ENCODE data around the gene SPATA17. TPM values are rescaled to one million over a fixed set of nuclear protein-coding genes. Genes with fewer than 3 reads are reported as not detected.
A peak's percentile ranks its signal among the peaks of the same experiment; 100 is the strongest.
"Not testable (repeated sequence)": the region's sequence is repeated elsewhere in the genome, so short reads cannot be mapped to it uniquely, and the experiment has no call there.

SPATA17 gene
- total RNA-seq, 1 experiment from 2014 or later: 4.5 TPM

- peak; percentile 53 for DNase-seq (ENCODE audit: unreplicated experiment)
- intact Hi-C loops (cut with micrococcal nuclease): no loop called here
- Mint-ChIP-seq H3K4me1 (ENCODE audit: insufficient read depth, unreplicated experiment) (no peaks in the 10 kb centered on the region), H3K4me3 (ENCODE audit: unreplicated experiment) (no peak overlapping the region), H3K27me3 (ENCODE audit: insufficient read depth, unreplicated experiment) (no peaks in the 10 kb centered on the region), H3K36me3 (ENCODE audit: insufficient read depth, unreplicated experiment) (no peaks in the 10 kb centered on the region), H3K9me3 (ENCODE audit: unreplicated experiment) (no peaks in the 10 kb centered on the region), H3K27ac (ENCODE audit: low read depth, unreplicated experiment) (no peak overlapping the region)
- CTCF ChIA-PET: interaction anchor here (0.6 kb wide), 1 partner anchor 140 kb away, joined by 3 read pairs; no protein-coding TSS in a partner anchor
- no peak for TF ChIP-seq CTCF (IDR thresholded peaks at IDR 0.05; ENCODE audit: unreplicated experiment)
- POLR2A ChIA-PET: interaction anchor here (1.7 kb wide), 1 partner anchor 56 kb away, joined by 6 read pairs; the partner anchor contains the start of genes GPATCH2 and SPATA17
- BruUV-seq (replicated peaks): no TSS peak
Observed at GRCh38 chr1:217687511-217687910, 56.4 kb downstream of the SPATA17 start.

- intact Hi-C loops (cut with micrococcal nuclease); H3K4me1 Mint-ChIP-seq (ENCODE audit: insufficient read depth, unreplicated experiment); H3K4me3 Mint-ChIP-seq (ENCODE audit: unreplicated experiment); POLR2A ChIA-PET; BruUV-seq (replicated peaks); H3K36me3 Mint-ChIP-seq (ENCODE audit: insufficient read depth, unreplicated experiment); H3K27me3 Mint-ChIP-seq (ENCODE audit: insufficient read depth, unreplicated experiment); H3K9me3 Mint-ChIP-seq (ENCODE audit: unreplicated experiment); H3K27ac Mint-ChIP-seq (ENCODE audit: low read depth, unreplicated experiment); DNase-seq (ENCODE audit: unreplicated experiment): not testable (repeated sequence)
- CTCF ChIA-PET: interaction anchor here (0.6 kb wide), 1 partner anchor 1736 kb away, joined by 4 read pairs; no protein-coding TSS in a partner anchor
Observed at GRCh38 chr1:217696140-217696539, 65.0 kb downstream of the SPATA17 start.

GRCh38 chr1:217703326-217703725 is 72.2 kb downstream of the SPATA17 start:
- CTCF ChIA-PET: interaction anchor here (0.6 to 0.7 kb wide), 2 partner anchors 18 to 279 kb away, joined by 3 read pairs; no protein-coding TSS in a partner anchor
- Mint-ChIP-seq H3K9me3 (ENCODE audit: unreplicated experiment) (peaks cover 25% of the 10 kb centered on the region), H3K27me3 (ENCODE audit: insufficient read depth, unreplicated experiment) (no peaks in the 10 kb centered on the region), H3K27ac (ENCODE audit: low read depth, unreplicated experiment) (no peak overlapping the region), H3K36me3 (ENCODE audit: insufficient read depth, unreplicated experiment) (no peaks in the 10 kb centered on the region), H3K4me3 (ENCODE audit: unreplicated experiment) (no peak overlapping the region), H3K4me1 (ENCODE audit: insufficient read depth, unreplicated experiment) (no peaks in the 10 kb centered on the region)
- DNase-seq (ENCODE audit: unreplicated experiment): no peak
- no peak for TF ChIP-seq CTCF (IDR thresholded peaks at IDR 0.05; ENCODE audit: unreplicated experiment)
- intact Hi-C loops (cut with micrococcal nuclease): no loop called here
- BruUV-seq (replicated peaks): no TSS peak
- POLR2A ChIA-PET: interaction anchor here (0.7 to 1.1 kb wide), 3 partner anchors 21 to 971 kb away, joined by 3 read pairs; no protein-coding TSS in a partner anchor

- Mint-ChIP-seq H3K4me3 (ENCODE audit: unreplicated experiment) (no peak overlapping the region), H3K27ac (ENCODE audit: low read depth, unreplicated experiment) (no peak overlapping the region), H3K4me1 (ENCODE audit: insufficient read depth, unreplicated experiment) (peaks cover 8% of the 10 kb centered on the region), H3K36me3 (ENCODE audit: insufficient read depth, unreplicated experiment) (no peaks in the 10 kb centered on the region), H3K27me3 (ENCODE audit: insufficient read depth, unreplicated experiment) (no peaks in the 10 kb centered on the region), H3K9me3 (ENCODE audit: unreplicated experiment) (peaks cover 3% of the 10 kb centered on the region)
- DNase-seq (ENCODE audit: unreplicated experiment): peak; percentile 66
- BruUV-seq (replicated peaks): no TSS peak
- ChIA-PET CTCF (no interaction called here), POLR2A (no interaction called here)
- no peak for TF ChIP-seq CTCF (IDR thresholded peaks at IDR 0.05; ENCODE audit: unreplicated experiment)
- intact Hi-C loops (cut with micrococcal nuclease): no loop called here
Observed at GRCh38 chr1:217712925-217713597, 81.9 kb downstream of the SPATA17 start.
